ENCODE measurements around the gene SARDH. TPM values are rescaled to one million over a fixed set of nuclear protein-coding genes. Genes with fewer than 3 reads are reported as not detected.

Gene SARDH
- polyA plus RNA-seq, 1 donor (not counting 4 experiments of a cell fraction or from before 2014, with no cell fraction given): 0.03 TPM

- no peak overlapping the region for H3K4me3 ChIP-seq (ENCODE audit: control insufficient read depth in 2 of 3, extremely low read depth in 1 of 3, insufficient read depth in 2 of 3, low read depth in 1 of 3, low read length in 3 of 3)
- no peak for TF ChIP-seq EZH2 (IDR thresholded peaks at IDR 0.05; ENCODE audit: low read length)
- H3K4me1 ChIP-seq (ENCODE audit: control insufficient read depth, extremely low read depth, insufficient read depth, low read length): no peaks in the 10 kb centered on the region
- H3K4me2 ChIP-seq (ENCODE audit: control insufficient read depth, extremely low read depth, insufficient read depth, low read depth, low read length): no peak overlapping the region
- dilution Hi-C loops (cut with MboI; ENCODE audit: extremely low pct_ligation_motif_present, low sequenced_read_pairs): no loop called here
- H3K36me3 ChIP-seq (ENCODE audit: control insufficient read depth in 2 of 2, extremely low read depth in 1 of 2, insufficient read depth in 2 of 2, low read length in 2 of 2): peaks cover 10 to 11% of the 10 kb centered on the region in 2 experiments
- H3K9me1 ChIP-seq (ENCODE audit: control insufficient read depth, extremely low read depth, insufficient read depth, low read length): no peaks in the 10 kb centered on the region
- DNase-seq (ENCODE audit: low read depth, low spot score): no peak
- no peak for FAIRE-seq
- no peak overlapping the region for H3K9ac ChIP-seq (ENCODE audit: control insufficient read depth, extremely low read depth, insufficient read depth, low read length)
- H2AFZ ChIP-seq (ENCODE audit: control insufficient read depth, low read length): no peak overlapping the region
- H3K9me3 ChIP-seq (ENCODE audit: control insufficient read depth, low read depth, low read length): no peaks in the 10 kb centered on the region
- H3K27ac ChIP-seq (ENCODE audit: control insufficient read depth, insufficient read depth, low read length): no peak overlapping the region
- H3K27me3 ChIP-seq (ENCODE audit: control insufficient read depth, extremely low read depth, insufficient read depth, low read length): no peaks in the 10 kb centered on the region
- H3K79me2 ChIP-seq (ENCODE audit: control insufficient read depth, insufficient read depth, low read length): no peaks in the 10 kb centered on the region
- no peaks in the 10 kb centered on the region for H4K20me1 ChIP-seq (ENCODE audit: control insufficient read depth, extremely low read depth, insufficient read depth, low read length)
These were observed 21.8 kb upstream of the SARDH start for GRCh38 chr9:133759946-133760345.

DNA sequence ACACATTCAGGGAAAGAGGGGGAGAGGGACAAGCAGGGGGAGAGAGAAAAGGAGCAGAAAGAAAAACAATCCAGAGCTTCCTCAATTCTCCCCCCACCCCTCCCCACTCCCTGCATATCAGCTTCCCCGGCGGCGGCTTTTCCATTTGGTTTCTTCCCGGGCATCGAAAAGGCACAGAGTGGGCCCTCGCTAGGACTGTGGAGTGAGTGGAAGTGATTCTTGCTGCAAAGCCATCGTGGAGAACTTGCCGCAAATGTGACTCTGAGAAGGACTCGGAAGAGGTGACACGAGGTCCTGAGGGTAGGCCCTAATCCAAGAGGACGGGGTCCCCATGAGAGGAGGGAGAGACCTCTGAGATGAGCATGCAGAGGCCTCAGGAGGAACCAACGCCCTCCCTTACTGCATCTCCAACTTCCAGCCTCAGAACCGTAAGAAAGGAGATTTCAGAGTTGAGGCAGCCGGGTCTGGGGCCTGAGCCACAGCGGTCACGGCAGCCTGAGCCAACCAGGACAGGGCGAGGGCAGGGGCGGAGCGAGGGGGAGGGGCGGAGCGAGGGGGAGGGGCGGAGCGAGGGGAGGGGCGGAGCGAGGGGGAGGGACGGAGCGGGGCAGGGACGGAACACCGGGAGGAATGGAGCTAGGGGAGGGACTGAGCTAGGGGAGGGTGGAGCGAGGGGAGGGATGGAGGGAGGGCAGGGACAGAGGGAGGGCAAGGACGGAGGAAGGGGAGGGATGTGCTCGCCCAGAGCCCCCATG, 21.2 kb upstream of the SARDH start:
- no peak overlapping the region for H2AFZ ChIP-seq (ENCODE audit: control insufficient read depth, low read length)
- H3K36me3 ChIP-seq (ENCODE audit: control insufficient read depth in 2 of 2, extremely low read depth in 1 of 2, insufficient read depth in 2 of 2, low read length in 2 of 2): peaks cover 10 to 11% of the 10 kb centered on the region in 2 experiments
- no peak overlapping the region for H3K27ac ChIP-seq (ENCODE audit: control insufficient read depth, insufficient read depth, low read length)
- dilution Hi-C loops (cut with MboI; ENCODE audit: extremely low pct_ligation_motif_present, low sequenced_read_pairs): no loop called here
- H3K4me1 ChIP-seq (ENCODE audit: control insufficient read depth, extremely low read depth, insufficient read depth, low read length): no peaks in the 10 kb centered on the region
- H3K27me3 ChIP-seq (ENCODE audit: control insufficient read depth, extremely low read depth, insufficient read depth, low read length): no peaks in the 10 kb centered on the region
- TF ChIP-seq EZH2 (IDR thresholded peaks at IDR 0.05; ENCODE audit: low read length): no peak
- no peak overlapping the region for H3K4me3 ChIP-seq (ENCODE audit: control insufficient read depth in 2 of 3, extremely low read depth in 1 of 3, insufficient read depth in 2 of 3, low read depth in 1 of 3, low read length in 3 of 3)
- no peaks in the 10 kb centered on the region for H3K9me3 ChIP-seq (ENCODE audit: control insufficient read depth, low read depth, low read length)
- no peak overlapping the region for H3K9ac ChIP-seq (ENCODE audit: control insufficient read depth, extremely low read depth, insufficient read depth, low read length)
- no peaks in the 10 kb centered on the region for H3K9me1 ChIP-seq (ENCODE audit: control insufficient read depth, extremely low read depth, insufficient read depth, low read length)
- H3K79me2 ChIP-seq (ENCODE audit: control insufficient read depth, insufficient read depth, low read length): no peaks in the 10 kb centered on the region
- no peak overlapping the region for H3K4me2 ChIP-seq (ENCODE audit: control insufficient read depth, extremely low read depth, insufficient read depth, low read depth, low read length)
- FAIRE-seq (no peak), DNase-seq (ENCODE audit: low read depth, low spot score) (no peak)
- H4K20me1 ChIP-seq (ENCODE audit: control insufficient read depth, extremely low read depth, insufficient read depth, low read length): no peaks in the 10 kb centered on the region

- TF ChIP-seq CTCF (optimal IDR thresholded peaks at IDR 0.05 in 1 of 3, IDR thresholded peaks at IDR 0.05 in 1 of 3, conservative IDR thresholded peaks at IDR 0.05 in 1 of 3; ENCODE audit: extremely low read depth in 1 of 3, insufficient read depth in 2 of 3, low read length in 3 of 3) (no peak), EZH2 (IDR thresholded peaks at IDR 0.05; ENCODE audit: low read length) (no peak)
- Histone ChIP-seq H3K9me1 (ENCODE audit: control insufficient read depth, extremely low read depth, insufficient read depth, low read length) (no peaks in the 10 kb centered on the region), H3K9ac (ENCODE audit: control insufficient read depth, extremely low read depth, insufficient read depth, low read length) (no peak overlapping the region), H3K4me1 (ENCODE audit: control insufficient read depth, extremely low read depth, insufficient read depth, low read length) (no peaks in the 10 kb centered on the region), H3K27ac (ENCODE audit: control insufficient read depth, insufficient read depth, low read length) (no peak overlapping the region), H4K20me1 (ENCODE audit: control insufficient read depth, extremely low read depth, insufficient read depth, low read length) (no peaks in the 10 kb centered on the region), H3K79me2 (ENCODE audit: control insufficient read depth, insufficient read depth, low read length) (no peaks in the 10 kb centered on the region), H3K27me3 (ENCODE audit: control insufficient read depth, extremely low read depth, insufficient read depth, low read length) (no peaks in the 10 kb centered on the region), H3K4me2 (ENCODE audit: control insufficient read depth, extremely low read depth, insufficient read depth, low read depth, low read length) (no peak overlapping the region), H2AFZ (ENCODE audit: control insufficient read depth, low read length) (no peak overlapping the region), H3K9me3 (ENCODE audit: control insufficient read depth, low read depth, low read length) (no peaks in the 10 kb centered on the region), H3K36me3 (ENCODE audit: control insufficient read depth in 2 of 2, extremely low read depth in 1 of 2, insufficient read depth in 2 of 2, low read length in 2 of 2) (peaks cover 4 to 9% of the 10 kb centered on the region in 2 experiments), H3K4me3 (ENCODE audit: control insufficient read depth in 2 of 3, extremely low read depth in 1 of 3, insufficient read depth in 2 of 3, low read depth in 1 of 3, low read length in 3 of 3) (no peak overlapping the region)
- DNase-seq (ENCODE audit: low read depth, low spot score) (no peak), FAIRE-seq (no peak)
- dilution Hi-C loops (cut with MboI; ENCODE audit: extremely low pct_ligation_motif_present, low sequenced_read_pairs): no loop called here
These were observed 20.1 kb upstream of the SARDH start for GRCh38 chr9:133758228-133758627.

Measured in keratinocyte (primary cell).